HG03565 (cell line): ENCODE measurements around the gene SALL4.
"Not testable (repeated sequence)": the region's sequence is repeated elsewhere in the genome, so short reads cannot be mapped to it uniquely, and the experiment has no call there.

Source experiments
- ATAC-seq: cut with Tn5 transposase; IDR thresholded peaks from one replicate; pipeline ENCODE4 v1.9.1; 2021; ENCODE audit warnings: mild to moderate bottlenecking, moderate library complexity; ENCODE audit not compliant: unreplicated experiment

The SALL4 gene

GRCh38 chr20:51802170-51802751 is at the start of gene SALL4:
Gene SALL4, minus strand, starts transcription at chr20:51802521. Its CDS starts 113 bp downstream, at chr20:51802408.
- no peak for ATAC-seq

- ATAC-seq: no peak
Observed at GRCh38 chr20:51848346-51848745, 46.0 kb upstream of the SALL4 start.

- no peak for ATAC-seq
Observed at GRCh38 chr20:51840865-51841264, 38.5 kb upstream of the SALL4 start.

GRCh38 chr20:51837876-51838420 is 35.6 kb upstream of the SALL4 start:
- ATAC-seq: no peak

DNA sequence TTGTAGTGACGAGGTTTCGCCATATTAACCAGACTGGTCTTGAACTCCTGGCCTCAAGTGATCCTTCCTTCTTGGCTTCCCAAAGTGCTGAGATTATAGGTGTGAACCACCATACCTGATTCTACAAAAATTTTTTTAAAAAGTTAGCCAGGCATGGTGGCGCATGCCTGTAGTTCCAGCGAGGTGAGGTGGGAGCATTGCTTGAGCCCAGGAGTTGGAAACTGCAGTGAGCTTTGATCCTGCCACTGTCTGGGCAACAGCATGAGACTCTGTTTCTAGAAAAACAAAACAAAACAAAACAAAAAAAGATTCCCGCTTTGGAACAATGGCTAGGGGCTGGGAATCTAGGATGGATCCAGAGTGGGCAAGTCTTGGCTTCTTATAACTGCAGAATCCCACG is 35.1 kb upstream of the SALL4 start:
- ATAC-seq: no peak

DNA sequence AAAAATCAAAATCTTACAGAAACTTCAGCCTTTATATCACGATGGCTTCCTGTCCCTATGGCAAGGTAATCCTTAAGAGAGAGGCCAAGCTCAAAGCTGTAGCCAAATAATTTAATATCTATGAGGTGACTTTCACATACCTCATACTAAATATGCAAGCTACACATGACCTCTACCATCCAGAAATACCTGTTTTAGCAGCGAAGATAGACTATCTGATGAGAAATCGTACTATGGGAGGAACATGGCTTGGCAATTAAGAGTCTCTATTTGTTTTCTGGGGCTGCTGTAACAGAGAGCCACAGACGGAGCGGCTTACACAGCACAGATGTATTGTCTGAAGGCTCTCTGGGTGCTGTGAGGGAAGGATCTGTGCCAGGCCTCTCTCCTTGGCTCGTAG is 31.0 kb upstream of the SALL4 start:
- no peak for ATAC-seq

- ATAC-seq: no peak
Observed at GRCh38 chr20:51832276-51832675, 30.0 kb upstream of the SALL4 start.

- ATAC-seq: no peak
Observed at GRCh38 chr20:51831866-51832265, 29.5 kb upstream of the SALL4 start.

- ATAC-seq: no peak
Observed at GRCh38 chr20:51830538-51830937, 28.2 kb upstream of the SALL4 start.

GRCh38 chr20:51828762-51829161 is 26.4 kb upstream of the SALL4 start:
- no peak for ATAC-seq

DNA sequence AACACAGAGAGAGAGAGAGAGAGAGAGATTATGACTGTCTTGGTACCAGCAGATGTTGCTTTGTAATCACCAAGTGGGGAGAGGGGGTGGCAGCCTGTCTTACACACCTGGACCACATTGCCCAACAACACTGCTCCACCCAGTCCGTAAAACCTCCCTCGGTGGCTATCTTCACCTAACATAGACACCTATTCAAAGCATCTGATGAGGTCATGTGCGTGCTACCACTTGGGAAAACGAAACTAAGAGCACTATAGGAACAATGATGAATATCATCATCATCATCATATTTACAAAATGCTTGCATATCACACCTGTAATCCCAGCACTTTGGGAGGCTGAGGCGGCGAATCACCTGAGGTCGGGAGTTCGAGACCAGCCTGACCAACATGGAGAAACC is 24.1 kb upstream of the SALL4 start:
- no peak for ATAC-seq

DNA sequence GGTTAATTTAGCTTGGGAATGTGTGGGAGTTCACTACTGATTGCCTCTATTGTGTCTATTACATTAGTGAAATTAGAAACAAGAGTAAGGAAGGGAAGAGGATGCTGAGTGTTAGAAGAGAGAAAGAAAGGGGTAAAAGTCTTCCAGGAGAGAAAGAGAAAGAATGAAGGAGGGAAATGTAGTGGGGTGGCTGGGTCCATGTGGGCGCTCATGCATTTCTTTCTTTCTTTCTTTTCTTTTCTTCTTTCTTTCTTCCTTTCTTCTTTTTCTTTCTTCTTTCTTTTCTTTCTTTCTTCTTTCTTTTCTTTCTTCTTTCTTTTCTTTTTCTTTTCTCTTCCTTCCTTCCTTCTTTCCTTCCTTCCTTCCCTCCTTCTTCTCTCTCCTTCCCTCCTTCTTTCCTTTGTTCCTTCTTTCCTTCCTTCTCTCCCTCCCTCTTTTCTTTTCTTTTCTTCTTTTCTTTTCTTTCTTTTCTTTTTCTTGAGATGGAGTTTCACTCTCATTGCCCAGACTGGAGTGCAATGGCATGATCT is 16.2 kb upstream of the SALL4 start:
- no peak for ATAC-seq

DNA sequence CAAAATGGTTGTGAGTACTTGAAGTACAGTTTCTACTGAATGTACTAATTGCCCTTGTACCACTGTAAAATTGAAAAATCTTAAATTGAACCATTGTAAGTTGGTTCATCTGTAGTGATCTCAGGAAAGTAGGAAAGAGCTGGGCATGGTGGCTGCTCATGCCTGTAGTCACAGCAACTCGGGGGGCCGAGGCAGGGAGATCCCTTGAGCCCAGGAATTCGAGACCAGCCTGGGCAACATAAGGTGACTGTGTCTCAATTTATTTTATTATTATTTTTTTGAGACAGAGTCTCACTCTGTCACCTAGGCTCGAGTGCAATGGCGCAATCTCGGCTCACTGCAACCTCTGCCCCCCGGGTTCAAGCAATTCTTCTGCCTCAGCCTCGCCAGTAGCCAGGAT is 14.5 kb upstream of the SALL4 start:
- not testable (repeated sequence) for ATAC-seq

- ATAC-seq: no peak
Observed at GRCh38 chr20:51815383-51816076, 13.2 kb upstream of the SALL4 start.

- ATAC-seq: no peak
Observed at GRCh38 chr20:51812861-51813260, 10.5 kb upstream of the SALL4 start.

DNA sequence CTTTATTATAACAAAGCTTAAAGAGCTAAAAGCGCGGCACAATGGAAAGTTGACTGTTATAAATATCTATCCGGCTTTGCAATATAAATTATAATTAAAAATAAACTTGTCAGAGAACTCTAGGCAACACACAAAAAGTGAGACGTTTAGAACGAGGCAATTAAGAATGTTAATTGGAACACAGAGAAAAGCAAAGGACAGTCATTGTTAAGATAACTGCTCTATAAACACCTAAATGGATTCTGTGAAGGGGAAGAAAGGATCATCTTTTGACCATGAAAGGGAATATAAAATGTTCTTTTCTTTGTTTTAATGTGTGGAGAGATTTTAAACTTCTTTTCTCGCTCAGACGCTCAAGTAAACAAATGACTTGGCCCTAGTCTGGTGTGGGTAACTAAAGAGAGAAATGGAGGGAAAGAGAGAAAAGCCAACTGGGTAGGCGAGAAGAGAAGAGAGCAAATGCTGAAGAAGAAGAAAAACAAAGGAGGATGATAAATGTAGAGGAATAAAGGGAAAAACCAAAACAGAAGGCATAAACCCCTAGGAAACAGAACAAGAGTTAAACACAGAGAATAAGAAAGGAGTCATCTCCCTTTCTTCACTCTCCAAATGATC is 9.3 kb upstream of the SALL4 start:
- ATAC-seq: no peak

DNA sequence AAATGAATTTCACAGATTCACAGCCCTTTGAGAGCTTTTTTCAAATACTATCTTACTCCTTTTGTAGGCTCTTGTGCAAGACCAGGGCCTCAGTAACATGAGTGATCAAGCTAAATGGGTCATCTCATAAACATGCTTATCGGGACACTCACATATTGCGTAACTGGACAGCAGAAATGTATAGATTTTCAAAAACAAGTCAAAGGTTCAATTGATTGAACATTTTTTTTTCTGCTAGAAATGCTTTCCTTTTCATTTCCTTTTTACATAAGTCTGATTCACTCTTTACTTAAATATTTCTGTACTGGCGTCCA is 8.7 kb upstream of the SALL4 start:
- ATAC-seq: no peak

DNA sequence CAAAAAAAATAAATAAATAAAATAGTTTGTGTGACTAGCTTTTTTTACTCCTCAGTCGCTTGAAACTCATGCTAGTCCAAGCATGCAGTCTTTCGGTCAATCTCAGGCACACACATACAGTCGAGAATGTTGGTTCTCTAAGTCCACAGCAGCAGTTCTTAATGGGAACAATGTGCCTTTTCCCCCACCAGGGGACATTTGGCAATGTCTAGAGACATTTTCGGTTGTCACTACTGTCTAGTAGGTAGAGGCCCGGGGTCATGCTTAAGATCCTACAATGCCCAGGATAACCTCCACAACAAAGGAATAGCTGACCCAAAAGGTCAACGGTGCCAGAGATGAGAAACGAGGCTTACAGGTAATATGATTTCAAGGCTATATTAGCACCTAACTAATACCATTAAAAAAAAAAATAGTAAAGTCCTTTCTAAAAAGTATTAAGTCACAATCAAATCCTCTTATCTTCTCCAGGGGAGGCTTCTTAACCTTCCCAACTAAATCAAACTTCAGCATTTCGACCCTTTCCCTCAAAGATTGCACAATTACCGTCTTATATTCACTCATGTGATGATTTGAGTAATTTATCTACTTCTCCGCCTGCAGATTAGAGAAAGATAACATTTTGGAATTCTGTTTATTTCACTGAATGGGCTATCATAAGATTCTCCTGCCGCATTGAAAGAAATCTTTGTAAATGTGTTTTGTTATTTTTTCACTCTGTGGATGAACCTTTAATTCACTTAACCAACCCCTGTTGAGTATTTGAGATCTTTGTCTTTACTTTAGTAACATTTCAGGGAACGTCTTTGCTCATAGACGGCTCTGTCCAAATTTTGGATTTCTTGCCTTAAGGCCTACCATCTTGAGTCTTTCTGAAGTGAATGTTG is 8.1 kb upstream of the SALL4 start:
- no peak for ATAC-seq

DNA sequence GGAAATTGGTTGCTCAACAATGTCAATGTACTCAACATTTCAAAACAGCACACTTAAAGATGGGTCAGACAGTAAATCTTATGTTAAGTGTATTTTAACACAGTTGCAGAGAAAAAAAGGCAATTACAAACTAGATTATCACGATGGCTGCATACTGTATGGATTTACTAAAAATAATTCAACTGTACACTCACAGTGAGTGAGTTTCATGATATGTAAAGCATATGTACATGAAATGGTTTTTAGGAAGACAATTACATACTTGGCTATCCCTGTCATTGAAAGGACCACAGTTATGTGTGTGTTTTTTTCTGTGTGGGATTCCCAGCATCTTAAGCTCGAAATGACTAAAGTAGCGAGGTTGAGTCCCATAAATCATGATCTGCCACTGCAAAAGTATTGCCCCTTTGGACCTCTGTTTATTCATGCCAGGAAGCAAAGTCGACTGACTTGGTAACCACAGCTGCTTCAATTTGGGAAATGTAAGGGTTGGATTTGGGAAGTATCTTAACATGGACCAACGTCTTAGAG is 5.5 kb upstream of the SALL4 start:
- no peak for ATAC-seq

GRCh38 chr20:51804754-51805153 is 2.4 kb upstream of the SALL4 start:
- no peak for ATAC-seq
